RWPE1 (cell line): Measurements from ENCODE around the gene TOX2.

Experiments
- CTCF ChIA-PET: fragments of 350-600 bp; sonication (Branson Sonifier 250); formaldehyde crosslinking; extraction: SDS; loops from one replicate; lab custom pipeline; 2021; lab: Yijun Ruan, JAX
- POLR2A ChIA-PET: fragments of 400-600 bp; formaldehyde crosslinking; extraction: SDS; loops from one replicate; lab custom pipeline; 2020; ENCODE audit warnings: antibody characterized with exemption; ENCODE audit not compliant: low non-redundant PET; lab: Yijun Ruan, JAX
- DNase-seq: peaks from one replicate; pipeline ENCODE4 v3.0.0; 2012; ENCODE audit warnings: low spot score
- H3K27ac ChIP-seq: fragments of 450-650 bp; 2 replicates; pipeline ENCODE4 v1.5.1; 2017
- TF ChIP-seq, protein P1 (sequence below): fragments of 450-650 bp; conservative IDR thresholded peaks from 2 replicates; pipeline ENCODE4 v1.5.1; 2017; ENCODE audit warnings: low read depth, mild to moderate bottlenecking

TOX2 gene

DNA sequence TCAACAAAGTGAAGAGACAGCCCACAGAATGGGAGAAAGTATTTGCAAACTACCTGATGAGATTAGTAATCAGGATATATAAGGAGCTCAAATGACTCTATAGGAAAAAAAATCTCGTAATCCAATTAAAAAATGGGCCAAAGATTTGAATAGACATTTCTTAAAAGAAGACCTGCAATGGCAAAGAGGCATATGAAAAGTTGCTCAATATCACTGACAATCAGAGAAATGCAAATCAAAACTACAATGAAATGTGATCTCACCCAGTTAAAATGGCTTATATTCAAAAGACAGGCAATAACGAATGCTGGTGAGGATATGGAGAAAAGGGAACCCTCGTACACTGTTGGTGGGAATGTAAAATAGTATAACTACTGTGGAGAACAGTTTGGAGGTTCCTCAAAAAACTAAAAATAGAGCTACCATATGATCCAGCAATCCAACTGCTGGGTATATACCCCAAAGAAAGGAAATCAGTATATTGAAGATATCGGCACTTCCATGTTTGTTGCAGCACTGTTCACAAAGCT is 65.0 kb downstream of the TOX2 start:
- TF ChIP-seq, protein P1, sequence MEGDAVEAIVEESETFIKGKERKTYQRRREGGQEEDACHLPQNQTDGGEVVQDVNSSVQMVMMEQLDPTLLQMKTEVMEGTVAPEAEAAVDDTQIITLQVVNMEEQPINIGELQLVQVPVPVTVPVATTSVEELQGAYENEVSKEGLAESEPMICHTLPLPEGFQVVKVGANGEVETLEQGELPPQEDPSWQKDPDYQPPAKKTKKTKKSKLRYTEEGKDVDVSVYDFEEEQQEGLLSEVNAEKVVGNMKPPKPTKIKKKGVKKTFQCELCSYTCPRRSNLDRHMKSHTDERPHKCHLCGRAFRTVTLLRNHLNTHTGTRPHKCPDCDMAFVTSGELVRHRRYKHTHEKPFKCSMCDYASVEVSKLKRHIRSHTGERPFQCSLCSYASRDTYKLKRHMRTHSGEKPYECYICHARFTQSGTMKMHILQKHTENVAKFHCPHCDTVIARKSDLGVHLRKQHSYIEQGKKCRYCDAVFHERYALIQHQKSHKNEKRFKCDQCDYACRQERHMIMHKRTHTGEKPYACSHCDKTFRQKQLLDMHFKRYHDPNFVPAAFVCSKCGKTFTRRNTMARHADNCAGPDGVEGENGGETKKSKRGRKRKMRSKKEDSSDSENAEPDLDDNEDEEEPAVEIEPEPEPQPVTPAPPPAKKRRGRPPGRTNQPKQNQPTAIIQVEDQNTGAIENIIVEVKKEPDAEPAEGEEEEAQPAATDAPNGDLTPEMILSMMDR = no peak
- no peak for DNase-seq
- no peak overlapping the region for H3K27ac ChIP-seq
- ChIA-PET CTCF (interaction anchor here (0.6 kb wide), 1 partner anchor 81 kb away, joined by 5 read pairs; no protein-coding TSS in a partner anchor), POLR2A (no interaction called here)

GRCh38 chr20:43981540-43981939 is 66.9 kb downstream of the TOX2 start:
- DNase-seq = no peak
- TF ChIP-seq, protein P1 = no peak
- H3K27ac ChIP-seq = no peak overlapping the region
- ChIA-PET CTCF (interaction anchor here (0.7 to 0.9 kb wide), 5 partner anchors 9 to 55 kb away, joined by 3 to 5 read pairs (median 4); no protein-coding TSS in a partner anchor), POLR2A (interaction anchor here (0.7 kb wide), 1 partner anchor 42 kb away, joined by 3 read pairs; no protein-coding TSS in a partner anchor)

GRCh38 chr20:43982016-43982415 is 67.4 kb downstream of the TOX2 start:
- POLR2A ChIA-PET = interaction anchor here (0.7 kb wide), 1 partner anchor 42 kb away, joined by 3 read pairs; no protein-coding TSS in a partner anchor
- DNase-seq = no peak
- no peak overlapping the region for H3K27ac ChIP-seq
- CTCF ChIA-PET = interaction anchor here (0.7 to 2.4 kb wide), 7 partner anchors 8 to 55 kb away, joined by 3 to 10 read pairs (median 4); no protein-coding TSS in a partner anchor
- TF ChIP-seq, protein P1 = no peak

DNA sequence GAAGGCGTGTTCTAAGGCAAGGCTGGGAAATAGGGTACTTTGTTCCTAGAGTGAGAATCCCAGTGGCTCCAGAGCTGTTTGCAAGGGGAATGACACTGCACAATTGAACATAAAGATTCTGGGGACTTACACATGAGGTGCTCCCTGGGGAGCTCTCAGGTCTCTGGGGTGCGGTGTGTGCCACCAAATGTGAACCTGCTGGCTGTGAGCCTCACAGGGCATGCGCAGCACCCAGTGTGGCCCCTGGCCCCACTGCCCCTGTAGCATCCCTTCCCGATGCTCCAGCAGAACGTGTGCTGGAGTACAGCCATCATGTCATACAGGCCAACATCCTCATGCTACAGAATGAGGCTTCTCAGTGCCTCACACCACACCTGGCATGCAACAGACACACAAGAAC is 68.2 kb downstream of the TOX2 start:
- CTCF ChIA-PET = interaction anchor here (0.6 to 2.4 kb wide), 2 partner anchors 13 to 452 kb away, joined by 3 to 10 read pairs; no protein-coding TSS in a partner anchor
- TF ChIP-seq, protein P1 = no peak
- DNase-seq = no peak
- no peak overlapping the region for H3K27ac ChIP-seq
- POLR2A ChIA-PET = no interaction called here

DNA sequence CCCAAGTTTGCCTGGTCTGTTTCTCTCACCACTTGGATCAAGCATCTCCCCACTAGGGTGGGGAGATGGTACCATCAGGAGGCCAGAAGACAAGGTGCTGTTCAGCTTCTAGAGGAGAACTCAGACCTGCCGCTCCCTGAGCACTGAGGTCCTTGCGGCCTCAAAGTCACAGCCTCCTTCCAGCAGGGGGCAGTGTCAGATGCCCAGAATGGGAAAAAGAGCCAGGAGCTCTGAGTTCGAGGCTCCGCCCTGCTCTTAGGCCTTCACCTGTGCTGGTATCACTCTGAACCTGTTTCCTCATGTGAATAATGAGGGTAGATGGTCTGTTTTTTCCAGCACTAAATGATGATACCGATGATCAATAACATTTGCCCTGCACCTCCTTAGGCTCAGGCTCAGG is 68.7 kb downstream of the TOX2 start:
- POLR2A ChIA-PET = no interaction called here
- no peak overlapping the region for H3K27ac ChIP-seq
- TF ChIP-seq, protein P1 = no peak; the same call in 1 of the 2 replicates
- CTCF ChIA-PET = interaction anchor here (0.6 to 2.4 kb wide), 3 partner anchors 9 to 453 kb away, joined by 3 to 10 read pairs (median 3); no protein-coding TSS in a partner anchor
- DNase-seq = no peak

GRCh38 chr20:43983904-43984361 is 69.3 kb downstream of the TOX2 start:
- POLR2A ChIA-PET = no interaction called here
- DNase-seq = no peak
- H3K27ac ChIP-seq = no peak overlapping the region
- CTCF ChIA-PET = interaction anchor here (0.6 to 2.4 kb wide), 2 partner anchors 10 to 12 kb away, joined by 3 to 10 read pairs; no protein-coding TSS in a partner anchor
- TF ChIP-seq, protein P1 = no peak
